GM18519 (cell line): ENCODE measurements around the gene KRTAP2-1.
"Not testable (repeated sequence)": the region's sequence is repeated elsewhere in the genome, so short reads cannot be mapped to it uniquely, and the experiment has no call there.

Experiments
- ATAC-seq: cut with Tn5 transposase; IDR thresholded peaks from one replicate; pipeline ENCODE4 v1.9.1; 2021; ENCODE audit warnings: mild to moderate bottlenecking, moderate library complexity; ENCODE audit not compliant: unreplicated experiment, low FRiP score

KRTAP2-1 gene

DNA sequence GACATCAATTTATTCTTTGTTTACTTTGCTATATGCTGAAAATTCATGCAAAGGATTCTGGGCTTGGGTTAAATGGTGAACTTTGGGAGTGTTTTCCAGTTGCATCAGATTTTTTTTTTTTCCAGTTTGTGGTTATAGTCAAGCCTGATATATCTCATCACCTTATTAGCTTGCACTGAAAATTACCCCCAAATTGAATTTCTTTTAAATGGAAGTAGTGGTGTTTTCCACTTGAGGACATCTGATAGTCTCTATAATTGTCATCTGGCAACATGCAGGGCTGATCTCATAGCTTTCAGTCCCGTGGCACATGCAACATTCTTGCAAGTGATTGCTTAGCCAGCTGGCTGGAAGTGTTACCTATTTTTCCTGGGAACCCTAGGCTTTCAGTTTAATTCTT, 33.5 kb downstream of the KRTAP2-1 start:
- ATAC-seq = no peak

DNA sequence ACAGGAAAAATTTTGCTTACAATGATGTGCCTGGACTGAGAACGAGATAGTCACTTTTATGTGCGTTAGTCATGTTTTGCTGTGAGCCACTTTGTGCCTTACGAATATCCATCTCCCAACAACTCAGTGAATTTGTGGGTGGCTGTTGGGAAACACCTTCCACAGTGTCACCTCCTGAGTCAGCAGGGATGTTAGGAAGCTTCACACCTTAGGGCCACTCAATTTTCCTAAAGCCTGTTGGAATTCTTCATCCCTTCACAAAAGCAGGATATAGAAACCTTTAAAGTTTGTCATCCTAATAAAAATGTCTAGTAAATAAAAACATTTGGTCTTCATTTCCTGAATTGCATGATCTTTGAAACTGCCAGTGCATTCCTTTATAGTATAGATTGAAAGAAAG, 33.9 kb downstream of the KRTAP2-1 start:
- ATAC-seq = no peak

DNA sequence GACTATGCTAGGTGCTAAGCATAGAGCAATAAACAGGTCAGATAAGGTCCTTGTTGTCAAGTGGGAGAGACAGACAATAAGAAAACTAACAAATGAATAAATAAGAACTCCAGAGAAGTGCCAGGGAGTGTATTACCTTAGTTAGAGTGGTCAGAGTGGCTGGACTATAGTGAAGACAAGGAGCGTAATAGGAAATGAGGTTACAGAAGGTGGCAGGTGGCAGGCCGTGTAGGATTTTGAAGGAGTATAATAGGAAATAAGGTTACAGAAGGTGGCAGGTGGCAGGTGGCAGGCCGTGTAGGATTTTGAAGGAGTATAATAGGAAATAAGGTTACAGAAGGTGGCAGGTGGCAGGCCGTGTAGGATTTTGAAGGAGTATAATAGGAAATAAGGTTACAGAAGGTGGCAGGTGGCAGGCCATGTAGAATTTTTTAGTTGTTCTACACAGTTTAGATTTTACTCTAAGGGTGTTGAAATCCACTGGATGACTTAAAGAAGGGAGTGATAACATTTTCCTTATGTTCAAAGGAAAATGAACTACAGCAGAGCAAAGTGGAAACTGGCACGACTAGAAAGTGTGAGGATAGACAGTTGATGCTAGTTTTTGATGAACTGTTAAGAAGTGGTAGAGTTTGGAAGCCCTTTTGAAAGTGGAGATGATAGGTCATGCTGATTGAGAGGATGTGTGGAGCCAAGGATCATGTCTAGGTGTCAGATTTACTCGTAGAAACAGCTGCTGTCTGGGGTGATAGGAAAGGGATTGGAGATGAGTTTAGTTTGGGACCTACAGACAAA, 34.6 kb downstream of the KRTAP2-1 start:
- no peak for ATAC-seq

DNA sequence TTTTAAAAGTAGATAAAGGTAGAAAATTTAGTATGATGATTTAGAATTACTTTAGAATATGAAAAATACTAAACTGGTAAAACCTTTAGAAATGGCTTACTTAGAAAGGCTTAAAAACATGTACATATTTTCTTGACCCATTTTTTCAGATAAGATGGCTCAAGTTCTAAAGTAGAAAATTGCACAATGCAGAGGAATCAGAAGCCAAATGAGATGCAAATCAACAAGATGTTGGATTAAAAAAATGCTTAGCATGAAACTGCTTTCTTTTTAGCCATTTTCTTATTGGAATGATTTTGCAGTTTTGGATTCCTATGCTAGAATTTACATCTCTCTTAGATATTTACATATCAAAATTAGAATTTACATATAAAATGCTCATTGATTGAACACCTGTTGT, 36.7 kb downstream of the KRTAP2-1 start:
- no peak for ATAC-seq

DNA sequence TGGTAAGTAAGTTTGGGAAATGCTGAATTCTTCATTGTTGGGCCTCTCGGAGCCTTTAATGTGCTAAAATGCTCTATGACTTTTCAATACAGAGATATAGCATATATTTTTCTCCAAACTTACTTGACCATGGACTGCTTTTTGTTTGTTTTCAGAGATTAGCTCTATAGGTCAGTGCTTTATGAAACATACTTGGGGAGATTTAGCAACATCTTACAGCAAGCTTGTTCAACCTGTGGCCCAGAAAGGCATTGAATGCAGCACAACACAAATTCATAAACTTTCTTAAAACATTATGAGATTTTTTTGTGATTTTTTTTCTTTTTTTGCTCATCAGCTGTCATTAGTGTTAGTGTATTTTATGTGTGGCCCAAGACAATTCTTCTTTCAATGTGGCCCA, 37.2 kb downstream of the KRTAP2-1 start:
- no peak for ATAC-seq

DNA sequence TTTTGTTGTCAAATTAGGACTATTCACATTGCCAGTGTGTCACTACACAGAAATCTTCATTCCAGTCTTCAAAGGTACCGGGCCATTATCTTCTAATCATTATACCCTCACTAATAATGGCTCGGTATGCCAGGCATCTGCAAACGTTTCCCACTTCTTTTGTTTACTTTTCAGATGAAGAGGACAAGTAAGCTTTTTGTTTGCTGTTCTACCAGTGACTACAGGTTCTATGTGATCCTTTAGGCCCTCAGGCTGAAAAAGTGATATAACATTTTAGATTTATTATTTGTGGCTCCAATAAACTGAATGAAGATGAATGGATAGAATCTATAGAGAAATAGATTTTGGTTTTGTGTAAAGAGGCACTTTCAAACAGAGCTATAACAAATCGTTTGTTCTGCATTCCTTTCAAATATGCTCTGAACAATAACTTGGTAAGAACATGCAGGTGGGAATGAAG, 37.8 kb downstream of the KRTAP2-1 start:
- ATAC-seq = no peak

DNA sequence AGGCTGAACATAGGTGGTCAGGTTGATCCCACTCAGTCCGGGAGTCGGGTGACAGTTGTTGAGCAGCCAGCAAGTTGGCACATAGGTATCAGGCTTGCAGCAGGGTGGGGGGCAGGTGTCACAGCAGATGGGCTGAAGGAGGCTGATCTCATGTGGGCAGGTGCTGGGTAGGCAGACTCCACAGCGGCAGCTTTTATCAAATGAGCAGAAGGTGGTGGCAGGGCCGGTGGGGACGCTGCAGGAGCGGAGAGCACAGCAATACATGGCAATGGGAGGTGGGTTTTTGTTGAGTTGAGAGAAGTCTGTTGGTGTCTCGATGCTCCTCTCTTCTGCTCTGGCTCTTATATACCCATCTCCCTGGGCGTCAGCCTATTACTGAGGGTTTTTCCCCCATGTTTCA, 38.3 kb downstream of the KRTAP2-1 start, which contains the start of gene KRTAP3-1:
TSS of gene KRTAP3-1 (minus strand) at position 318 of the 400 bp plus-strand sequence. CDS start at position 264, 54 bp downstream.
- ATAC-seq = no peak

DNA sequence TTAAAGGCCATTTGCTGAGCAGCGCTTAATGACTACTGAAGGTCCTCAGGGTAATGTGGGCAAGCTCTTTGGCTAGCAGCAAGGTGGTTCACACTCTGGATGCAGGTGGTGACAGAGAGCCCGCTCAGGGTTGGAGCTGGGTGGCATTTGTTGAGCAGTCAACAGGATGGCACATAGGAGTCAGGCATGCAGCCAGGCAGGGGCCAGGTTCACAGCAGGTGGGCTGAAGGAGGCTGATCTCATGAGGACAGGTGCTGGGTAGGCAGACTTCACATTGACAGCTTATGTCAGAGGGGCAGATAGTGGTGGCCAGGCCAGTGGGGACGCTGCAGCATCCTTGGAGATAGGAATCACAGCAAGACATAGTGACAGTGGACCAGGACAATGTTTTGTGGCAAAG, 42.7 kb downstream of the KRTAP2-1 start:
- ATAC-seq = no peak

DNA sequence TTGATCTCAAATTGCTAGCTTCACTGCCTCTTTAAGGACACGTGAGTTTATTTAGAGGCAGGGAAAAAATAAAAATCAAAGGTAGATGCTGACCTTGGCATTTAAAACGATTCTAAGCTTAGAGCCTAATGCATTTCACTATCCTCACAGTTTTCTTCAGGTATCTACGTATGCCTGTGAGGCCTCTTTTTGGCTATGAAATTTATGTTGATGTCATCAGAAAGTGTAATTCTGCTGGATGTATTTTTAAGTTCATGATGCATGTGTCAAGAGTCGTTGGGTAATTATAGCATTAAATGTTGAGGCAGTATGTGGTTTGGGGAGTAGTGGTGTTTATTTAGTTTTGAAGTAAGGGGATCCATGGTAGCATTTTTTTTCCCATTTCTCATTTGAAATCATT, 43.2 kb downstream of the KRTAP2-1 start:
- ATAC-seq = no peak

DNA sequence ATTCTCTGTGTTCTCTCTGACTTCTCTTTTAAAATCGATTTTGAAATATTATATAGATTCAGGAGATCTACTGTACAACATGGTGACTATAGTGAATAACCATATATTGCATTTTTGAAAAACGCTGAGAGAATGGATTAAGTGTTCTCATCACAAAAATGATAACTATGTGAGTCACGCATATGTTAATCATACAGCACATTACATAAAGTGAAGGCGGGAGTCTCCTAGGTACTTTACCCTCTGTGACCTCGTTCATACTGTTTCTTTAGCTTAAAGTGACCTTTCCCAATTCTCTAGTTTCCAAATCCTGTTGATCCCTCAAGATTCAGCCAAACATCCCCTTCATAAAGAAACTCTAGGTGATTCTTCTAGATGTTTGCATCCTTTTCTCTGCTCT, 44.3 kb downstream of the KRTAP2-1 start:
- no peak for ATAC-seq

DNA sequence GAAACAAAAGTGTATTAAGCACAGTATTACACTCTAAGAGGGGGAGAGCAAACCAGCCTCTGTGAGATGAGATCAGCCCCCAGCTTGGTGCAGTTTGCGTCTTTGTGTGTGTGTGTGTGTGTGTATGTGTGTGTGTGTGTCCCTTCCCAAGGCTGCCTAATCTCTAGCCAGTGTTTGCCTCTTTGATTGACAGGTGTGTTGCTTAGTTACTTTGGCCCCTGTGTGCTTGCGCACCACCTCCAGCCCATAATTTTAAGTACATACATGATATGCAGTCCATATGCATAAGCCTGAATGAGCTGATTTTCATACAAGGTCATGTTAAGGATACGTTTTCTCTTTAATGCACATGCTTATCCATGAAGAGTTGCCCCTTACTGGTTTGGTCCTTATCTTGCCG, 45.3 kb downstream of the KRTAP2-1 start:
- ATAC-seq = no peak

DNA sequence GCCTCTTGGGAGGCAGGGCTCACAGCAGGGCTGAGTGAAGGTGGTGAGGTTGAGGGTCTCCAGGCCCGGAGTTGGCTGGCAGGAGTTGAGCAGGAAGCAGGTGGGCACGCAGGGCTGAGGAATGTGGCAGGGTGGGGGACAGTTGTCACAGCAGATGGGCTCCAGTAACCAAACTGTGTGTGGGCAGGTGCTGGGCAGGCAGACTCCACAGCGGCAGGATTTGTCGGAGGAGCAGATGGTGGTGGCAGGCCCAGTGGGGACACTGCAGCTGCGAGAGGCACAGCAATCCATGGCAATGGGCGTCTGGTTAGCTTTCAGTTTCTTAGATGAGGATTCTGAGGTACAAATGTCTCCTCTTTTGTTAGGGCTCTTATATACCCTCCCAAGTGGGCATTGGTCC, 47.6 kb downstream of the KRTAP2-1 start, which contains the start of gene KRTAP3-2:
TSS of gene KRTAP3-2 (minus strand) at position 344 of the 400 bp plus-strand sequence. CDS start at position 291, 53 bp downstream.
- ATAC-seq = not testable (repeated sequence)

DNA sequence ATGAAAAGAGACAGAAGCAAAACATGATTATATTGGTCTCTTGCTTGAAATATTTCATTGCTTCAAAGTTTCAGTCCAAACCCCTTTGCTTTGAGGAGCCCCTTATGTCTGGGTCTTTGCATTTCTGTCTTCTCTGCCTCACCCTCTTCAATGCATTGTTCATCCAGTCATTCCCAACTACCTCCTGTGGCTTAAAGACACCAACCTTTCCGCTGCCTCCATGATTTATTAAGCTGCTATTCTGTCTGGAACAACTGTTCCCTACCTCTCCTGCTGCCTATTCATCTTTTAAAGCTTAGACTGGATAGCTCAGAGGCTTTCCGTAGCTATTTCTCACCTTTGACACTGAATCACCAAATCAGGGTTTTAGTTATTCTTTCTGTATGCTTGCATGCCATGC, 49.8 kb downstream of the KRTAP2-1 start:
- no peak for ATAC-seq

DNA sequence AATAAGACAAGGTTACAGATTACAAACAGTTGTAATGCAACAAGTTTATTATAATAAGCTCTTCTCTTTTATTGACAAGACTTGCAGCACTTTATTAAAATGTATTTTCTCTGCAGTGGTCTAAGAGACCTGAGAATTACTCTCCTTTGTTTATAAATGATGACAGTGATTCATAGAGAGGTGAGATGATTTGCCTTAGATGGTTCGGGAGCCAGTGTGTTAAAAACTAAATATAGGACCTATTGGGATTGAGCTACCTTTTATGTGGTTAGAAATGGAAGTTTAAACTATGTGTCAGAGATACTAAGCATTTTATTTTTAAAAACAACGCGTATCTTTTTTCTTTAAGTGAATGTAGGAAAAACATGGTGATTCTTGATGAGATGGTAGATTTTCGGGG, 50.3 kb downstream of the KRTAP2-1 start:
- no peak for ATAC-seq
